Glutamatergic neuron (in vitro differentiated cells): ENCODE data around the gene FAM168B. TPM values are rescaled to one million over a fixed set of nuclear protein-coding genes. Genes with fewer than 3 reads are reported as not detected.
A peak's percentile ranks its signal among the peaks of the same experiment; 100 is the strongest.

Source experiments
- DNase-seq: peaks from one replicate; pipeline ENCODE4 v3.0.0; 2022
- H3K27ac Mint-ChIP-seq: one replicate; pipeline ENCODE4 v1.8.0; 2020; ENCODE audit warnings: mild to moderate bottlenecking, mixed read lengths, inconsistent platforms; ENCODE audit not compliant: unreplicated experiment
- H3K27me3 Mint-ChIP-seq: one replicate; pipeline ENCODE4 v1.8.0; 2020; ENCODE audit warnings: mild to moderate bottlenecking, moderate library complexity, mixed read lengths, inconsistent platforms; ENCODE audit not compliant: unreplicated experiment
- H3K36me3 Mint-ChIP-seq: one replicate; pipeline ENCODE4 v1.8.0; 2020; ENCODE audit warnings: mild to moderate bottlenecking, mixed read lengths, inconsistent platforms; ENCODE audit not compliant: unreplicated experiment
- H3K4me1 Mint-ChIP-seq: one replicate; pipeline ENCODE4 v1.8.0; 2020; ENCODE audit warnings: mild to moderate bottlenecking, low read depth, mixed read lengths, inconsistent platforms; ENCODE audit not compliant: unreplicated experiment
- H3K4me3 Mint-ChIP-seq: one replicate; pipeline ENCODE4 v1.8.0; 2020; ENCODE audit warnings: mild to moderate bottlenecking, mixed read lengths, inconsistent platforms; ENCODE audit not compliant: unreplicated experiment
- H3K9me3 Mint-ChIP-seq: one replicate; pipeline ENCODE4 v1.8.0; 2020; ENCODE audit warnings: mild to moderate bottlenecking, moderate library complexity, mixed read lengths, inconsistent platforms; ENCODE audit not compliant: unreplicated experiment
- total RNA-seq: library from RNA; stranded (reverse); fragmentation: NEBNext Ultra II Directional; extraction: Animal tissue kit (Norgen Biotek cat#: 25700); gene quantifications from one replicate; pipeline ENCODE4 v1.2.1, GENCODE V29; 2021; ENCODE audit not compliant: unreplicated experiment
- TF ChIP-seq, protein P1 (sequence below): fragments of 200-600 bp; sonication (generic); IDR thresholded peaks from one replicate; pipeline ENCODE4 v1.5.0; 2021; ENCODE audit not compliant: partially characterized antibody, unreplicated experiment

FAM168B gene
- total RNA-seq, 1 donor from 2014 or later, result 118 TPM

DNA sequence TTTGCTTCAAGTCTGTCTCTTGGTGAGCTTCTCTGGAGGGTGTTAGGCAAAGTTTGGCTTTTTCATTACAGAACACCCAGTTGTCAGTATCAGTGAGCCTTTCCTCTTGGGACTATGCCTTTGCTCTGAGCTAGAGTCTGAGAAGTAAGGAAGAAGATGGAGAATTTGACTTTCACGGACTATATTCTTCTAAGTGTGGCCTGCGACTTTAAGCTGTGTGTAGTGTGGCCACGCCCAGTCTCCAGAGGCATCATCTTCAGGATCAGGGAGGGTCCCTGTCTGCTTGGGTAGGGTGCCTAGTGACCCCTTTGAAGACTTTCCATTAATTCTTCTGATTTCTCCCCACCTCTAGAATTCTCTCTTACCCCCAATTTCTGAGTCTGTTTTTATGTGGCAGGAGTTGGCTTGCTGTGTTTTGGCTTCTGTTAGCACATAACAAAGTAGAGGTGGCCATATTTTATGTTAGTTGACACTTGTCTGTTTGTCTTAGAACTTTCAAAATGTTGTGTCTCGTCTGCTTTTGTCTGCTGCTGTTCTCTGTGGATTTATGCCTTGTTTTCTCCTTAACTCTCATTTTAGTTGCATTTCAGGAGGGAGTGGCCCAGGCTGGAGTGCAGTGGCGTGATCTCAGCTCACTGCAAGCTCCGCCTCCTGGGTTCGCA lies 20.4 kb upstream of the FAM168B start:
- Mint-ChIP-seq H3K36me3 (no peaks in the 10 kb centered on the region), H3K4me1 (peaks cover 15% of the 10 kb centered on the region), H3K27me3 (peaks cover 2% of the 10 kb centered on the region), H3K4me3 (peak overlapping the region; percentile 40), H3K27ac (no peak overlapping the region), H3K9me3 (no peaks in the 10 kb centered on the region)
- TF ChIP-seq, protein P1, sequence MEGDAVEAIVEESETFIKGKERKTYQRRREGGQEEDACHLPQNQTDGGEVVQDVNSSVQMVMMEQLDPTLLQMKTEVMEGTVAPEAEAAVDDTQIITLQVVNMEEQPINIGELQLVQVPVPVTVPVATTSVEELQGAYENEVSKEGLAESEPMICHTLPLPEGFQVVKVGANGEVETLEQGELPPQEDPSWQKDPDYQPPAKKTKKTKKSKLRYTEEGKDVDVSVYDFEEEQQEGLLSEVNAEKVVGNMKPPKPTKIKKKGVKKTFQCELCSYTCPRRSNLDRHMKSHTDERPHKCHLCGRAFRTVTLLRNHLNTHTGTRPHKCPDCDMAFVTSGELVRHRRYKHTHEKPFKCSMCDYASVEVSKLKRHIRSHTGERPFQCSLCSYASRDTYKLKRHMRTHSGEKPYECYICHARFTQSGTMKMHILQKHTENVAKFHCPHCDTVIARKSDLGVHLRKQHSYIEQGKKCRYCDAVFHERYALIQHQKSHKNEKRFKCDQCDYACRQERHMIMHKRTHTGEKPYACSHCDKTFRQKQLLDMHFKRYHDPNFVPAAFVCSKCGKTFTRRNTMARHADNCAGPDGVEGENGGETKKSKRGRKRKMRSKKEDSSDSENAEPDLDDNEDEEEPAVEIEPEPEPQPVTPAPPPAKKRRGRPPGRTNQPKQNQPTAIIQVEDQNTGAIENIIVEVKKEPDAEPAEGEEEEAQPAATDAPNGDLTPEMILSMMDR, result no peak
- DNase-seq, result no peak

DNA sequence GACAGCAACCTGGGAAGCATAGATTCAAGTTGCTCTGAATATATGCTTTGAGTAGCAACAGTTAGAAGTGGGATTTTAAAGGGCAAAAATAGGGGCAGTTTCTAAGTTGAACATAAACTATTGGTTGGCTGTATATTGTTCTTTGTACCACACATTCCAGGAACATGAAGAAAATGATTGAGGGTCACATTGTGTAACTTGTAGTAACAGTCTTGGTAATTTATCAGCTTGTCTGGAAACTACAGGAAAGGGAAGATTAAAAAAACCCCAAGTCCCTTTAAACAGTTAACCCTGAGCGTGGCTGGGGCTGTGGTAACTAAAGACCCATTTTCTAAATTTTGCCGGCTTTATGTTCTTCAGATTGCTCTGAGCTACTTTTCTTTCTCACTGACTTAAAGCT lies 19.3 kb upstream of the FAM168B start:
- DNase-seq, result no peak
- H3K9me3 Mint-ChIP-seq, result no peaks in the 10 kb centered on the region
- peaks cover 2% of the 10 kb centered on the region for H3K27me3 Mint-ChIP-seq
- H3K4me3 Mint-ChIP-seq, result no peak overlapping the region
- H3K27ac Mint-ChIP-seq, result no peak overlapping the region
- TF ChIP-seq, protein P1, result no peak
- H3K4me1 Mint-ChIP-seq, result peaks cover 9% of the 10 kb centered on the region
- no peaks in the 10 kb centered on the region for H3K36me3 Mint-ChIP-seq

DNA sequence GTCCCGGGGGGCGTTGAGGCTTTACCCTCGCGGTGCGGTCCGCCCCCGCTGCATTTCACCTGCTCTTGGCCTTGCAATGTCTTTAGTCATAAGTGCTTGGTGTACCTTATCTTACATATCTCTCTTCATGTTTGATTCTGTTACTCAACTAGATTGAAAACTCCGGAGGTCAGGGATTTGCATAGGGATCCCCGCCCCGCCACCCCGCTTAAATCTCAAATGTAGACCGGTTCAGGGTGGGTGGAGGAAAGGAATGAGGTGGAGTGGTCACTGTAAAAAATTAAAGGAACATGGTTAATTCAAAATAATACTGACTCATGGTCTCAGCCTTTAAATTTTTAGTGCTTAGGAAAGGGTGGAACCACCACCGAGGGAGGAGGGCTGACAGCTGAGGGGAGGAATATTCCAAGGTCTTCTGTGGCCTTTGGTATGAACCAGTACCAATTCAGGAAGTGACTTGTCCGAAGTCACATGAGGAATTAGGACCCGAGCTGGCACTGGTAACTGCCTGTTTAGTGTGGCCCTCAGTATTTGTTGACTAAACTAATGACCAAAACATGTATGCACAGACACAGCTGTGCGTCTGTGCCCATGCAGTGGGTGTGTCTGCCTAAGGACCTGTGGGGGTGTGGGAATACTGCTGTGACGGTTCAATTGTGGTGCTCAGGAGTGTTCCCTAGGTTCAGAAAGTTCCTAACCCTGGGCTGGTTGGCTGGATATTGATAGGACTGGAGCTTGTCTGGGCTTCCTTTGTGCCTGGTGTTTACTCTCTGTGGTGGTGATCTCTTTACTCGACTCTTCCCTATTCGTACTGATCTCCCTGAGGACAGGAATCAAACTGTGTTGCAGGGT lies 12.9 kb upstream of the FAM168B start:
- TF ChIP-seq, protein P1, result no peak
- no peaks in the 10 kb centered on the region for H3K36me3 Mint-ChIP-seq
- H3K4me3 Mint-ChIP-seq, result peak overlapping the region; percentile 97
- H3K27me3 Mint-ChIP-seq, result peaks cover 2% of the 10 kb centered on the region
- peaks cover 5% of the 10 kb centered on the region for H3K9me3 Mint-ChIP-seq
- peaks cover 10% of the 10 kb centered on the region for H3K4me1 Mint-ChIP-seq
- peak overlapping the region; percentile 78 for H3K27ac Mint-ChIP-seq
- no peak for DNase-seq

DNA sequence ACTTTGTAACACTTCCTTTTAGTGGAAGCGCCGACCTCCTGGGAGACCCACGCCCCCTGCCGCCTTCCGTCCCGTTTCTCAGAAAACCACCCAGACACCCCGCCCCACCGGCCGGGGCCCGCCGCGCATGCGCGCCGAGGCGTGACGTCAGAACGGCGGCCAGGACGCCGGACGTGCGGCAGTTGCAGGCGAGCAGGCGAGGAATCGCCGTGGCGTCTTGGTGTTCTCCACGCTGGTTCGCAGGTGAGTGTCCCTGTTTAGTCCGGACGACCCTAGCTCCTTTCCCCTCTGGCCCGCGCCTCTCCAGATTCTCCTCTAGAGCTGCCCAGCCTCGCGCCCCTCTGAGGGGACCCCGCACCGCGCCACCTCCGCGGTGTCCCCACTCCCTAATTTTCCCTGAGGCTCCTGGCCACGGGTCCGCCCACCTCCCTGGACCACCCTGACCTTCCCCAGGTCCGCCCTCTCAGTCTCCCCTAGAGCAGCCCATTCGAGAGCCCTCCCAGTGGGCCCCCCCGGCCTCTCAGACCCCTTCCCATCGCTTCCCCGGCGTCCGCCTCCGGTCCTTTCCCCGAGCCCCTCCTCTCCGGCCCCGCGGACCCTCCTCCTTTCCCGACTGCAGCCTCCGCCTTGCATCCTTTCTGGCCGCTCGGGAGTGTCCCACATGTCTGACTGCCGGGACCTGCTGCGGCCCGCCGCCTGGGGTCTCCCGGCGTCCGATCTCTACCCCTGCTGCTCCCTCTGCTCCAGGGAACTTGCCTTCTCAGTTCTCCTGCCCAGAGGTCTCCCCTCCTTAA lies 12.1 kb upstream of the FAM168B start, which contains the start of gene PLEKHB2:
Gene PLEKHB2 (plus strand): TSS at position 181 of the 794 bp plus-strand sequence. CDS start 15,606 bp downstream, outside the sequence.
- peak within 1 kb of the TSS; percentile 78 for H3K27ac Mint-ChIP-seq
- peaks cover 10% of the 10 kb centered on the region for H3K4me1 Mint-ChIP-seq
- peak within 1 kb of the TSS; percentile 97 for H3K4me3 Mint-ChIP-seq
- peak; percentile 95 for DNase-seq
- TF ChIP-seq, protein P1, result no peak
- H3K27me3 Mint-ChIP-seq, result no peaks in the 10 kb centered on the region
- peaks cover 5% of the 10 kb centered on the region for H3K9me3 Mint-ChIP-seq
- no peaks in the 10 kb centered on the region for H3K36me3 Mint-ChIP-seq
